HS-27A (cell line): ENCODE results near the gene DKKL1.
A peak's percentile ranks its signal among the peaks of the same experiment; 100 is the strongest.
"Not testable (repeated sequence)": the region's sequence is repeated elsewhere in the genome, so short reads cannot be mapped to it uniquely, and the experiment has no call there.

Experiments used
- DNase-seq: peaks from one replicate; pipeline ENCODE4 v3.0.0-alpha.2; 2012; ENCODE audit warnings: low read depth, missing footprints

The DKKL1 gene

DNA sequence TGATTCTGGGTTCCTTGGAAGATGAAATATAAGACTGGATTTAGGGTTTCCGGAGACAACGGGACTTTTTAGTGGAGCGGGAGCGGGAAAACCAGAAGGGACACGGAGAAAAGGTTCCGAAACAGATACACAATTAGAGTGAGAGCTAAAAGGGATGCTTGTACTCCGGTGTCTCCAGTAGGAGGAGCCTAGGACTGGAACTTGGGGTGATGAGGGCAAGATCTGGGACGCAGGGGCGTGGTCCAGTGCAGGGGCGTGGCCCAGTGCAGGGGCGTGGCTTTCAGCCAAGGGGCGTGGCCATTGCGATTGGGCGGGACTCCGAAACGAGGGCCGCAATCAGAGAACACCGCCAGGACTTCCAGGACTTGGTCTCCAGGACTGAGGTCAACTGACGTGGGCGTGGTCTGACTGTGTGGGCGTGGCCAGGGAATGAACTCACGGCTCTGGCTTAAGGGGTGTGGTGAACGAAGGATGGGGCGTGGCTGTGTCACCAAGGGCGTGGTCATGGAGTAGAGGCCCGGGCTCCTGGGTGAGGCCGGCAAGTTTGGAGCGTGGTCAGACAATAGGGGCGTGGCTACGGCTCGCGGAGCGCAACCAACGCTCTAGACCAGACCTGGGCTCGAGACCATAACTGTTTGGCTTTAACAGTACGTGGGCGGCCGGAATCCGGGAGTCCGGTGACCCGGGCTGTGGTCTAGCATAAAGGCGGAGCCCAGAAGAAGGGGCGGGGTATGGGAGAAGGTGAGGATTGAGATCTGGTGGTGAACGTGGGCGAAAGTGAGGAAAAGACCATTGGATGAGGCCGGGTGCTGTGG lies at the start of gene DKKL1:
Gene DKKL1, plus strand, starts transcription at position 610 of the 815 bp plus-strand sequence. Its CDS starts 122 bp downstream, at position 732.
- peak; percentile 100 for DNase-seq

DNA sequence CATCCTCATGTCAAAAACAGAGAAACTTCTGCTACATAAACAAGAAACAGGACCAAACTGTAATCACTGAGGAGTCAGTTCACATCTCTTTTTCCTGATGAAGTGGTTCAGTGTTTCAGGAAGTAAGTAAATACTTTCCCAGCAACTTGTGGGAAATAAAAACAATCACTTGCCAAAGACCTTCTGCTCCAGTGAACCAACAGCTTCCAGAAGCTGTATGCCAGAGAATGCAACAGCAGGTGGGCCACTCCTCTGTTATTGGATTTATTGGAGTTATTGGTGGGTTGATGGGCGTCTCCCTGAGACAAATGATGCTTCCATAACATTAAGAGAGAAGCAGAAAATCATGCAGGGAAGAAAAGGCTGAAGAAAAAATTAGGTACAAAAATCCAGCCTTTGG lies 48.6 kb upstream of the DKKL1 start:
- no peak for DNase-seq

DNA sequence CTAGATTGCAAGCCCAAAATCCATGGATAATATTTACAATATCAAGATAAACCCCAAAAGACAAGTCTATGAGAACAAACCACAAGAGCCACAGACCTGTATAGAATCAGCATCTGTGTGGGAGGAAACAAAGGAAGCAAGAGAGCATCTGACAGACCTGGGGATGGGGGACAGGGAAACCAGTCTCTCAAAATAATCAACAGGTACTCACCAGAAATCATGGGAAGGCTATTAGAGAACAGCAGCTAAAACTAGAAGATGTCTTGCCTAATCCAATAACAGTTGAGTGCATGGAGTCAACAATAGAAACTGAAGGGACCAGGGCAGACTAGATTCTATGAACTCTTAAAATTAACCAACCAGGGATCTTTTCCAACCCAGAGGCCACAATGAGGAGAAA lies 47.4 kb upstream of the DKKL1 start:
- DNase-seq, result no peak

DNA sequence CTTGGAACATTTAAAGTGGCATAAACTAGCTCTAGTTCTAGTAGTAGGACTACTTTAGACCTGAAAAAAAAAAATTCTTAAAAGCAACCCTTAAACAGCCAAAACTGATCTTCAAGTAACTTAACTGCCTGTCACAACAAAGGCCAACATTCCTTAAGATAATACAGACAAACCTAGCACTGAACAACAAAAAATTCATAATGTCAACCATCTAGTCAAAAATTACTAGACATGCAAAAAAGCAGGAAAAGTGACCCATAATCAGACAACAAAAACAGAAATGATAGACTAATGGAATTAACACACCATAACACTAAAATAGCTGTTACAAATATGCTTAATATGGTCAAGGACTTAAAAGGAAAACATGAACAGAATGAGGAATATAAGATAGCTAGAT lies 45.4 kb upstream of the DKKL1 start:
- DNase-seq, result no peak

DNA sequence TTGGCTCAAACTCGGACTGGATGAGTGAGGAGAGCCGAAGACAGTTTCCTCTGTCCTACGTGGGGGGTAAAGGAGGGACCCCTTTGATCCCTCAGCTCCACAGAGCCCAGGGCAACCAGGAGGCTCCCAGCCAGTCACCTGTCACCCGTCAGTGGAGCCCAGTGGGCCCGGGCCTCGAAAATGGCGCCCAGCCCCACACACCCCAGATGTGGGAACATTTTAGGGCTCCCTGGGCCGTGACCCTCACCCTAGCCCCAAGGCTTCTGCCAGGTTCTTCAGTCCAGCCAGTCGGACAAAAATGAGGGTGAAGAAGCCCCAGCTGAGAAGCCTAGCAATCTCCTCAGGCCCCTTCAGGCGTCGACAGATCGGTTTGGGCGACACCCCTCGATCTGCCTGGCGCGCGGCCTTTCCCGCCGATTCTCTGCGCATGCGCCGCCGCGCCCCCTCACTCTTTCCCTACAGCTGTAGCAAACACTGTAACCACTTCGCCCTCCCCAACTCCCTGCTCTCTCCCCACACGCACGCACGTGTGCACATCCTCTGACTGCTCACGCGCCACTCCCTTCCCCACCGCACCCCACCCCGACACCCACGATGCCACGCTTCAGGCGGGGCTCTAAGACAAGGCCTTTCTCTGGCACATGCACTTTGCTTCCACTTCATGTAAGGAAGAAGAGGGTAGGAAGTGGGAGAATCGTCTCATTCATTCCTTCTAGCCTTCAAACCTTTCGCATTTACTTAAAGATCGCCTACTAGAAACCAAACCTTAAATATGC lies 38.7 kb upstream of the DKKL1 start, which contains the start of gene SLC6A16:
Gene SLC6A16, minus strand, starts transcription at position 391 of the 776 bp plus-strand sequence. CDS start 13,844 bp downstream, outside the sequence.
- no peak for DNase-seq

DNA sequence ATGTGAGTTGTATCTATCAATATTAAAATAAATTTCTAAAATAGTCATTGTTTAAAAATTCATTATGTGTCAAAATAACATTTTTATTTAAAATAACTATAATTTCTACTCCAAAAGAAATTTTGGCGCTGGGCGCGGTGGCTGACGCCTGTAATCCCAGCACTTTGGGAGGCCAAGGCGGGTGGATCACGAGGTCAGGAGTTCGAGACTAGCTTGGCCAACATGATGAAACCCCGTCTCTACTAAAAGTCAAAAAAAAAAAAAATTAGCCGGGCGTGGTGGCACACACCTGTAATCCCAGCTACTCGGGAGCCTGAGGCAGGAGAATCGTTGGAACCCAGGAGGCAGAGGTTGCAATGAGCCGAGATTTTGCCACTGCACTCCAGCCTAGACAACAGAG lies 37.9 kb upstream of the DKKL1 start:
- not testable (repeated sequence) for DNase-seq

DNA sequence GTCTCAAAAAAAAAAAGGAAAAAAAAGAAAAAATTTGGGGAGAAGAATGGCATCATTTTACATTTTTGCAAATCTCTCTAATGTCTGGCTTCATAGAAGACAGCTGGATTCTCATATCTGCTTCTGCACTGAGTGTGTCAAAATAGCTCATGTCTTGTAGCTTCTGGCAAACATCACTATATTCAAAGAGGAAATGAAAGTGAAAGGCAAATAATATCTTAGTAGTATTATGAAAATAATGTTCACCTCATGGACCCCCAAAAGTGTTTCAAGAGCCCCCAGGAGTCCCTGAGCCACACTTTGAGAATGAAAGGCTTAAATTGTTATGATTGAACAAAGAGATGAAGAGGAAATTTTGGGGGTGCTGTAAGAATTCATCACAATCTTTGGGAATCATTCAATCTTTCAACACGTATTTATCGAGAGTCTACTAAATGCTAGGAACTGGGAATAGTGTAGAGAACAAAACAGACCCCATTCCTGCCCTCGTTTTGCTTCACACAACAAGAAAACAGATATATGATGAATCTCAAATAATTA lies 37.4 kb upstream of the DKKL1 start:
- no peak for DNase-seq

DNA sequence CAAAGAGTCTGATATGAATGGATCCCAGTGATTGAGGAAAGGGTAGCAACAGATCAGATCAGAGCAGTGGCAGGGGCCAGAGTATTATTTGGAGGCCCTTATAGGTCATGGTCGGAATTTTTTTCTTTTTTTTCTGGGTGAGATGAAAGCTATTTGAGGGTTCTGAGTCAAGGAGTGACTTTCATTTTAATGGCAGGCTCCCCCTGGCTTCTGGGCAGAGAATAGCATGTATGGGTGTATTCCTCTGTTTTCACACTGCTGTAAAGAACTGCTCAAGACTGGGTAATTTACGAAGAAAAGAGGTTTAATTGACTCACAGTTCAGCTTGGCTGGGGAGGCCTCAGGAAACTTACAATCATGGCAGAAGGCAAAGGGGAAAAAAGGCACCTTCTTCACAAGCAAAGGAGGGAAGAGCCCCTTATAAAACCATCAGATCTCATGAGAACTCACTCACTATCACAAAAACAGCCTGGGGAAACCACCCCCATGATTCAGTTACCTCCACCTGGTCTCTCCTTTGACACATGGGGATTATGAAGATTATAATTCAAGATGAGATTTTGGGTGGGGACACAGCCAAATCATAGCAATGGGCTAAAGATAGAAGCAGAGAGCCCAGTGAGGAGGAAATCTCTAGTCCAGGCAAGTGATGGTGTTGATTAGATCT lies 35.7 kb upstream of the DKKL1 start:
- DNase-seq, result peak; percentile 22

DNA sequence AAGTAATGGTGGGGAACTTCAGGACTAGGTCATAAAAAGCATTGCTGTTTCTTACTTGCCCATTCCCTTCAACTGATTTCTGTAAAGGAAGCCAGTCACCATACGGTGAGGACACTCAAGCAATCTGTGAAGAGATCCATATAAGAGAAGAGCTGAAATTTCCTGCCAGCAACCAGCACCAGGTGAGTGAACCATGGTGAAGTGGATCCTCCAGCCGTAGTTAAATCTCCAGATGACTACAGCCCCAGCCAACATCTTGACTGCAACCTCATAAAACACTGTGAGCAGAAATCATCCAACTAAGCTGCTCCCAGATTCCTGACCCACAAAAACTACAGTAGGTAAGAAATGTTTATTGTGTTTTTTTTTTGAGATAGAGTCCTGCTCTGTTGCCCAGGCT lies 34.9 kb upstream of the DKKL1 start:
- DNase-seq, result no peak

DNA sequence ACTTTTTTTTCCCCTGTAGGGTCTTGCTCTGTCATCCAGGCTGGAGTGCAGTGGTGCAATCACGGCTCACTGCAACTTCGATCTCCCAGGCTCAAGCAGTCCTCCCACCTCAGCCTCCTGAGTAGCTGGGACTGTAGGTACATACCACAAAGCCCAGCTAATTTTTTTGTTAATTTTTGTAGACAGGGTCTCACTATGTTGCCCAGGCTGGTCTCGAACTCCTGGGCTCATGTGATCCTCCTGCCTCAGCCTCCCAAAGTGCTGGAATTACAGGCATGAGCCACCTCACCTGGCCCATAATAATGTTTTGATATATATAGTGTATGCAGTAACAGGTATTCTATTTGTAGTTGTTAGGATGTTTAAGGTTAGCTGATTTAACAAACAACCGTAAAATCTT lies 32.5 kb upstream of the DKKL1 start:
- DNase-seq, result not testable (repeated sequence)

DNA sequence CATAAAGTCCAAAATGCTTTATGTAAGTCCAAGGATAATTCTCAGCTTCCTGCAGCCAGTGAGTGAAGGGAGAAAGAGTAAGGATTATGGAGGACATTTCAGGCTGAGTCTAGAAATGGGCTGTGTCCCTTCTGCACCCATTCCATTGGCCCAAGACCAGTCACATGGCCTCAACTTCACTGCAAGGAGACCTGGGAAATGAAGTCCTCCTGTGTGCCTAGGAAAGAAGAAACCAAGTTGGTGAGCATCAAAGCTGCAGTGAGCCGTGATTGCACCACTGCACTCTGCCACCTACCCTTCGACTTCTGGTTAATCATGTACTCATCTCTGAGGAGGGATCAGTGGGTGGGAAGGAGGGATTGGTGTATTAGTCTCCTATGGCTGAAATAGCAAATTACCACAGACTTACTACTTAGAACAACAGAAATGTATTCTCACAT lies 32.0 kb upstream of the DKKL1 start:
- DNase-seq, result no peak

DNA sequence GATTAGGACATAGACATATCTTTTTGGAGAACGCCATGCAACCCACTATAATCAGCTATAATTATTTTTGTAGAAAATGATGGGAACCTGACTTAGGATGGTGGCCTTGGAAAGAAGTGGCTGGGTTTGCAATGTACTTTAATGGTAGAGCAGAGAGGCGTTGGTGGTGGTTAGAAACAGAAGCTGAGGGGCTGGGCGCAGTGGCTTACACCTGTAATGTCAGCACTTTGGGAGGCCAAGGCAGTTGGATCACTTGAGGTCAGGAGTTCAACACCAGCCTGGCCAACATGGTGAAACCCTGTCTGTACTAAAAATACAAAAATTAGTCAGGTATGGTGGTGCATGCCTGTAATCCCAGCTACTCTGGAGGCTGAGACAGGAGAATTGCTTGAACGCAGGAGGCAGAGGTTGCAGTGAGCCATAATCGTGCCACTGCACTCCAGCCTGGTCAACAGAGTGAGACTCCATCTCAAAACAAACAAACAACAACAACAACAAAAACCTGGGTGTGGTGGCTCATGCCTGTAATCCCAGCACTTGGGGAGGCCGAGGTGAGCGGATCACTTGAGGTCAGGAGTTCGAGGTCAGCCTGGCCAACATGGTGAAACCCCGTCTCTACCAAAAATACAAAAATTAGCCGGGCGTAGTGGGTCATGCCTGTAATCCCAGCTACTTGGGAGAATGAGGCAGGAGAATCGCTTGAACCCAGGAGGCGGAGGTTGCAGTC lies 30.8 kb upstream of the DKKL1 start:
- DNase-seq, result not testable (repeated sequence)

DNA sequence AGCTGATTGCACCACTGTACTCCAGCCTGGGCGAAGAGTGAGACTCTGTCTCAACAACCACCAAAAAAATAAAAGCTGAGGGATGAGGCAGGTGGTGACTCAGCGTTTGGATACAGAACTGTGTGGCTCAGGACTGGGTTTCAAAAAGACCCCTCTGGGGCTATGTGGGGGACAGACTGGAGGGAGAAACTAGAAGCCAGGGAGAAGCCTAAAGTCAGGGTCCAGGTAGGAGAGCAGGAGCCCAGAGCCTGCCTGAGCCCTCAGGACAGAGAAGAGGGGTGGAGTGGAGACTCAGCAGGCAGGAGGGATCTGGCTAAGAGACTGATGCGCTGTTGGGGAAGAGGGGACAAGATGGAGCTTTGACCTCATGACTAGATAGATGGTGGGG lies 30.3 kb upstream of the DKKL1 start:
- DNase-seq, result no peak

DNA sequence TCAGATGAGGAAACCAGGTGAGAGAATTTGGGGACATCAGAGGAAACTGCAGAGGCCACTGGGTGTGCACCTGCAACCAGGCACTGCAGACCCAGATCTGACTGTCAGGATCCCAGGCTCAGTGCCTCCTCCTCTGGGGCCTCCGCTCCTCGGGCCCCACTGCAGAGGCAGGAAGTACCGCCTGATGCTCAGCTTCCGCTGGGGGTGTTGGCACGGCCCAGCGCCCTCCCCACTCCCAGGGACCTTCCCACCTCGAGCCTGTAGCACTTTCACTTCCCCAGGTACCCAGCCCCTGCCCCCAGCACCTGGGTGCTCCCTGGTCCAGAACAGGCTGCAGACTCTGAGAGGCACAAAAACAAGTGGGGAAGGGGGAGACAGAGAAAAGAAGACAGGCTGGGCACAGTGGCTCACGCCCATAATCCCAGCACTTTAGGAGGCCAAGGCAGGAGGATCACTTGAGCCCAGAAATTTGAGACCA lies 29.8 kb upstream of the DKKL1 start:
- DNase-seq, result no peak

DNA sequence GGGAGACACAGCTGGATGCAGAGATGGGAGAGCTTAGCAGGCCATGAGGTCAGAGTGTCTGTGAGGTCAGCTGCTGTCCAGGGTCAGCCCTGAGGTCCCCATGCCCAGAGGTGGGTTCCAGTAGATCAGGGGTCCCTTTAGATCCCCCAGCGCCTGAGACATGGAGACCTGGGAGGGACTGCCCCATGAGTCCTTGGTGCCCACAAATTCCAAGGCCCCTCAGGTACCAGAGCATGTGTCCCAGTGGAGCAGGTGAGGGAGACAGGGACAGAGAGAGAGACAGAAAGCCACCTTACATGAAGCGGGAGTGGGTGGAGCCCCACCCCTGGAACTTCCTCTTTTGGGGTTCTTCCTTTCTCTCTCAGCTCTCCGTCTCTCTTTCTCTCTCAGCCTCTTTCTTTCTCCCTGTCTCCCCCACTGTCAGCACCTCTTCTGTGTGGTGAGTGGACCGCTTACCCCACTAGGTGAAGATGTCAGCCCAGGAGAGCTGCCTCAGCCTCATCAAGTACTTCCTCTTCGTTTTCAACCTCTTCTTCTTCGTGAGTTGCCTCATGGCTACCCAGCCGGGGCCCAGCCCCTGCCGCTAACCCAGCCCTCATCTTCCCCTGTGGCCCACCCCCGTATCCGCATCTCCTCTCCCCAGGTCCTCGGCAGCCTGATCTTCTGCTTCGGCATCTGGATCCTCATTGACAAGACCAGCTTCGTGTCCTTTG lies 28.4 kb upstream of the DKKL1 start, which contains the start of gene CD37:
Gene CD37, plus strand, starts transcription at position 336 of the 713 bp plus-strand sequence. Its CDS starts 135 bp downstream, at position 471.
- no peak for DNase-seq

DNA sequence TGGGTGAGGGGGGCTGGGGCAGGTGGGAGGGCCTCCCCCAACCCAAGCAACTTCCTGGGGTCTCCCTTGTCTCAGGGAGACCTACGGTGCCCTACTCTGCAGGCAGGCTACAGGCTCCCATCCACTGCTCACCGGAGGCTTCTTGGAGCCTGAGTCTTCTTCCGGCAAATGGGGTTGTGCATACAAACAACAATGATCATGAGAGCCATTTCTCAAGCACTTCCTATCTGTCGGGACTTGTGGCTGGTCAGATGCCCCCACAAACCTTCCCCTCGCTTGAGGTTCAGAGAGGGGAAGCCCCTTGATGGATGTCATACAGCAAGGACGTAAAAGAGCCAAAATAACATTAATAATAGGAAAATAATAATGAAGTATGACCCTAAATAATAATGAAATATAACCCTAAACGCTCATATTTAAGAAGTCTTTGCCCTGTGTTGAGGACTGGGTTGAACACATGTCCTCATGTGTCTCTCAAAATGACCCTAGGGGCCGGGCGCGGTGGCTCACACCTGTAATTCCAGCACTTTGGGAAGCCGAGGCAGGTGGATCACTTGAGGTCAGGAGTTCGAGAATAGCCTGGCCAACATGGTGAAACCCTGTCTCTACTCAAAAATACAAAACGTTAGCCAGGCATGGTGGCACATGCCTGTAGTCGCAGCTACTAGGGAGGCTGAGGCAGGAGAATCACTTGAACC lies 27.7 kb upstream of the DKKL1 start:
- no peak for DNase-seq

DNA sequence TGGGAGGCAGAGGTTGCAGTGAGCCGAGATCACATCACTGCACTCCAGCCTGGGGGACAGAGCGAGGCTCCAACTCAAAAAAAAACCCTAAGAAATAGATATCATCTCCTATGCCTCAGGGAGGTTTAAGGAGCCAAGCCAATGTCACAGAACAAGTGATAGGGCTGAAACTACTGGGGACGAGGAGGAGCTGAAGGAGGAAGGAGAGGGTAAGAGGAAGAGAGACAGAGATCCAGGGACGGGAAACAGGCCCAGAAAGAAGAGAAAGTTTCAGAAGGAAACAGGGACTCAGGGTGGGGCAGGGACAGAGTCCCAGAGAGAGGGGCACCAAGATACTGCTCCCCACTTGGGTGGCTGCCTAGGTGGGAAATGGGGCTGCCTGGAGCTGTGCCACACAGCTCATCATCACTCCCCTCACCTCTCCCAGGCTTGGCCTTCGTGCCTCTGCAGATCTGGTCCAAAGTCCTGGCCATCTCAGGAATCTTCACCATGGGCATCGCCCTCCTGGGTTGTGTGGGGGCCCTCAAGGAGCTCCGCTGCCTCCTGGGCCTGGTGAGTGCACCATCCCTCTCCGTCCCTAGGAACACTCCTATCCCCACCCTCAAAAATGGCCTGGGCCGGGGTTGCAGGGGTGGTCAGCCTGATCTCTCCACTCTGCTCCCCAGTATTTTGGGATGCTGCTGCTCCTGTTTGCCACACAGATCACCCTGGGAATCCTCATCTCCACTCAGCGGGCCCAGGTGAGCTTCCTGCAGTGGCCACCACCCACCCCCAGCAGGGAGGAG lies 27.0 kb upstream of the DKKL1 start:
- no peak for DNase-seq

DNA sequence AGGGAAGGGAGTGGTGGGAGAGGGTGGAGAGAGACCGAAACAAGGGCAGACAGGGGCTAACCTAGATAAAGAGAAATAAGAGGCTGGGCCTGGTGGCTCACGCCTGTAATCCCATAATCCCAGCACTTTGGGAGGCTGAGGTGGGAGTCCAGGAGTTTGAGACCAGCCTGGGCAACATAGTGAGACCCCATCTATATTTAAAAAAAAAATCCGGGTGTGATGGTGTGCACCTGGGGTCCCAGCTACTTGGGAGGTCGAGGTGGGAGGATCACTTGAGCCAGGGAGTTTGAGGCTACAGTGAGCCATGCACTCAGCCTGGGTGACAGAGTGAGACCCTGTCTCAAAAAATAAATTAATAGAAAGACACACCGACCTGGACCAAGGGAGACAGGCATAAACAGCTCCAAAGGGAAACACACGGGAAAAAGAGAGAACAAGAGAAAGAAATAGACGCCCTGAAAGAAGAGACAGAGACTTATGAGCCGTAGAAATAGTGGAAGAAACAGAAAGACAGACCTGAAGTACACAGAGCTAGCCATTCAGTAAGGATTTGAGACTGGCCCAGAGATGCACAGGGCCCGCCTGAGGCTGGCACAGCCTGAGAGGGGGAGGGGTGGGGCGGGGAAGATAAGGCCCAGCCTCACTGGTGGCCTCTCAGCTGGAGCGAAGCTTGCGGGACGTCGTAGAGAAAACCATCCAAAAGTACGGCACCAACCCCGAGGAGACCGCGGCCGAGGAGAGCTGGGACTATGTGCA lies 26.2 kb upstream of the DKKL1 start:
- DNase-seq, result no peak
